Measurements from ENCODE around the gene EDAR. TPM values are rescaled to one million over a fixed set of nuclear protein-coding genes. Genes with fewer than 3 reads are reported as not detected.

EDAR gene
- polyA plus RNA-seq, 1 of the 3 experiments (the other 2 are of a cell fraction): not detected

GRCh38 chr2:108893277-108893676, 95.7 kb downstream of the EDAR start:
- no peak for DNase-seq
- Histone ChIP-seq H2AFZ (ENCODE audit: low read depth) (no peak overlapping the region), H4K20me1 (ENCODE audit: insufficient read depth) (no peaks in the 10 kb centered on the region), H3K4me1 (ENCODE audit: control insufficient read depth in 1 of 2, insufficient read depth in 2 of 2, low read depth in 1 of 2, low read length in 1 of 2) (no peaks in the 10 kb centered on the region), H3K9me3 (peaks cover 7% of the 10 kb centered on the region), H3K4me2 (no peak overlapping the region), H3F3A (replicated peaks; ENCODE audit: insufficient read depth) (no peaks in the 10 kb centered on the region), H3K36me3 (replicated peaks in 1 of 2; ENCODE audit: control insufficient read depth in 1 of 2, insufficient read depth in 2 of 2, low read length in 1 of 2) (peaks cover 0 to 3% of the 10 kb centered on the region in 2 experiments), H3K27ac (ENCODE audit: low read depth in 2 of 2, low read length in 1 of 2) (no peak overlapping the region), H3K79me2 (ENCODE audit: insufficient read depth) (no peaks in the 10 kb centered on the region), H3K4me3 (ENCODE audit: low read depth in 2 of 2, low read length in 1 of 2) (no peak overlapping the region), H3K9ac (no peak overlapping the region), H3K27me3 (ENCODE audit: insufficient read depth) (no peaks in the 10 kb centered on the region), H3K9me2 (no peaks in the 10 kb centered on the region)
- ChIA-PET POLR2A (no interaction called here), CTCF (no interaction called here)
- 24% methylated on average over 1 of the region's 1 CpG for WGBS (ENCODE audit: low lambda C conversion rate)
- TF ChIP-seq REST (IDR thresholded peaks at IDR 0.05; ENCODE audit: low read depth, low read length): no peak
- TF ChIP-seq IRF3 (IDR thresholded peaks at IDR 0.05; ENCODE audit: low read depth, low read length): no peak
- TF ChIP-seq FOXM1 (IDR thresholded peaks at IDR 0.05; ENCODE audit: low read depth): no peak
- no peak for TF ChIP-seq JUND (IDR thresholded peaks at IDR 0.05)
- TF ChIP-seq EP300 (IDR thresholded peaks at IDR 0.05; ENCODE audit: borderline replicate concordance in 1 of 2, low read depth in 1 of 2, low read length in 1 of 2): no peak
- TF ChIP-seq PBX3 (IDR thresholded peaks at IDR 0.05): no peak
- TF ChIP-seq RXRA (IDR thresholded peaks at IDR 0.05; ENCODE audit: borderline replicate concordance, low read depth): no peak
- TF ChIP-seq GABPA (IDR thresholded peaks at IDR 0.05; ENCODE audit: low read depth): no peak

- WGBS (ENCODE audit: low lambda C conversion rate): 40% methylated on average over 1 of the region's 1 CpG
- no peak overlapping the region for H3K9ac ChIP-seq
- H3K9me2 ChIP-seq: no peaks in the 10 kb centered on the region
- H3K27ac ChIP-seq (ENCODE audit: low read depth in 2 of 2, low read length in 1 of 2): no peak overlapping the region
- no peaks in the 10 kb centered on the region for H3F3A ChIP-seq (replicated peaks; ENCODE audit: insufficient read depth)
- ChIA-PET CTCF (no interaction called here), POLR2A (no interaction called here)
- no peaks in the 10 kb centered on the region for H3K4me1 ChIP-seq (ENCODE audit: control insufficient read depth in 1 of 2, insufficient read depth in 2 of 2, low read depth in 1 of 2, low read length in 1 of 2)
- no peak for DNase-seq
- no peak overlapping the region for H3K4me2 ChIP-seq
- no peaks in the 10 kb centered on the region for H4K20me1 ChIP-seq (ENCODE audit: insufficient read depth)
- H3K36me3 ChIP-seq (replicated peaks in 1 of 2; ENCODE audit: control insufficient read depth in 1 of 2, insufficient read depth in 2 of 2, low read length in 1 of 2): peaks cover 0 to 3% of the 10 kb centered on the region in 2 experiments
- TF ChIP-seq JUND (IDR thresholded peaks at IDR 0.05): no peak
- no peak for TF ChIP-seq SMC3 (IDR thresholded peaks at IDR 0.05; ENCODE audit: low read depth, low read length)
- no peak for TF ChIP-seq CTCF (IDR thresholded peaks at IDR 0.05)
- TF ChIP-seq PBX3 (IDR thresholded peaks at IDR 0.05): no peak
- no peak for TF ChIP-seq NRF1 (IDR thresholded peaks at IDR 0.05; ENCODE audit: low read depth, low read length)
- TF ChIP-seq EP300 (IDR thresholded peaks at IDR 0.05; ENCODE audit: borderline replicate concordance in 1 of 2, low read depth in 1 of 2, low read length in 1 of 2): no peak
- no peak for TF ChIP-seq RFX5 (IDR thresholded peaks at IDR 0.05; ENCODE audit: low read length)
- no peak for TF ChIP-seq TEAD4 (IDR thresholded peaks at IDR 0.05; ENCODE audit: borderline replicate concordance, insufficient read depth)
- TF ChIP-seq IRF3 (IDR thresholded peaks at IDR 0.05; ENCODE audit: low read depth, low read length): no peak
- no peak for TF ChIP-seq YY1 (IDR thresholded peaks at IDR 0.05; ENCODE audit: low read depth)
- no peak for TF ChIP-seq ELF1 (IDR thresholded peaks at IDR 0.05)
- no peak for TF ChIP-seq RCOR1 (IDR thresholded peaks at IDR 0.05; ENCODE audit: low read length)
- TF ChIP-seq TAF1 (IDR thresholded peaks at IDR 0.05; ENCODE audit: borderline replicate concordance, low read depth, low read length): no peak
- peaks cover 16% of the 10 kb centered on the region for H3K9me3 ChIP-seq
- H3K79me2 ChIP-seq (ENCODE audit: insufficient read depth): no peaks in the 10 kb centered on the region
- H2AFZ ChIP-seq (ENCODE audit: low read depth): no peak overlapping the region
- no peak overlapping the region for H3K4me3 ChIP-seq (ENCODE audit: low read depth in 2 of 2, low read length in 1 of 2)
- H3K27me3 ChIP-seq (ENCODE audit: insufficient read depth): no peaks in the 10 kb centered on the region
These were observed 99.1 kb downstream of the EDAR start for GRCh38 chr2:108889907-108890306.
